HG02981 (cell line): ENCODE results near the gene GNB1L.
"Not testable (repeated sequence)": the region's sequence is repeated elsewhere in the genome, so short reads cannot be mapped to it uniquely, and the experiment has no call there.

Source experiments
- ATAC-seq: cut with Tn5 transposase; IDR thresholded peaks from one replicate; pipeline ENCODE4 v1.9.1; 2021; ENCODE audit warnings: mild to moderate bottlenecking, moderate library complexity; ENCODE audit not compliant: unreplicated experiment

Gene GNB1L

GRCh38 chr22:19799322-19800190, 55.1 kb downstream of the GNB1L start:
- ATAC-seq, result no peak

GRCh38 chr22:19798891-19799293, 55.8 kb downstream of the GNB1L start:
- no peak for ATAC-seq

- no peak for ATAC-seq
These were observed 56.5 kb downstream of the GNB1L start for GRCh38 chr22:19798003-19798665.

- no peak for ATAC-seq
These were observed 57.3 kb downstream of the GNB1L start for GRCh38 chr22:19797086-19798002.

- no peak for ATAC-seq
These were observed 58.5 kb downstream of the GNB1L start for GRCh38 chr22:19796160-19796559.

- no peak for ATAC-seq
These were observed 59.1 kb downstream of the GNB1L start for GRCh38 chr22:19795617-19796008.

- no peak for ATAC-seq
These were observed 60.9 kb downstream of the GNB1L start for GRCh38 chr22:19793661-19794310.

- ATAC-seq, result no peak
These were observed 61.5 kb downstream of the GNB1L start for GRCh38 chr22:19793161-19793560.

- ATAC-seq, result not testable (repeated sequence)
These were observed 62.2 kb downstream of the GNB1L start for GRCh38 chr22:19792383-19792896.

- no peak for ATAC-seq
These were observed 62.8 kb downstream of the GNB1L start for GRCh38 chr22:19791894-19792293.

GRCh38 chr22:19791243-19791642, 63.4 kb downstream of the GNB1L start:
- ATAC-seq, result no peak

- no peak for ATAC-seq
These were observed 64.8 kb downstream of the GNB1L start for GRCh38 chr22:19789828-19790227.

- ATAC-seq, result no peak
These were observed 65.3 kb downstream of the GNB1L start for GRCh38 chr22:19789406-19789805.

GRCh38 chr22:19788661-19789225, 65.9 kb downstream of the GNB1L start:
- no peak for ATAC-seq

GRCh38 chr22:19787849-19788141, 66.9 kb downstream of the GNB1L start:
- ATAC-seq, result no peak

GRCh38 chr22:19786959-19787848, 67.5 kb downstream of the GNB1L start:
- no peak for ATAC-seq

GRCh38 chr22:19786264-19786585, 68.4 kb downstream of the GNB1L start:
- ATAC-seq, result no peak

- ATAC-seq, result no peak
These were observed 69.0 kb downstream of the GNB1L start for GRCh38 chr22:19785461-19786263.
